Measurements from ENCODE around the gene VWC2L. TPM values are rescaled to one million over a fixed set of nuclear protein-coding genes. Genes with fewer than 3 reads are reported as not detected.

The VWC2L gene
- total RNA-seq, result not detected in 2 replicates
- not detected in 2 replicates for polyA plus RNA-seq
- not detected in 2 replicates for polyA plus RNA-seq (2011; cell fraction: cytosol; rRNA removed)
- not detected in 2 replicates for polyA plus RNA-seq (2011; cell fraction: nucleus; rRNA removed)
- polyA plus RNA-seq (2012), result not detected in 2 replicates
- polyA minus RNA-seq, result not detected in 2 replicates
- polyA minus RNA-seq (2011; cell fraction: cytosol; rRNA and poly(A)+ RNA removed), result not detected
- not detected in 2 replicates for polyA minus RNA-seq (2011; cell fraction: nucleus; rRNA and poly(A)+ RNA removed)
- Bru-seq, nascent RNA, result not detected
- BruChase-seq, experiment 1, labeled RNA remaining after a 6-hour chase, result percentile 1 among the genes with signal in this experiment
- percentile 2 among the genes with signal in this experiment for BruChase-seq, experiment 2, labeled RNA remaining after a 2-hour chase
- long read RNA-seq, result 0 reads

GRCh38 chr2:214410918-214411554 is at the start of gene VWC2L:
VWC2L (plus strand) TSS chr2:214411054; CDS start chr2:214414194, 3,140 bp downstream.
- intact Hi-C loops (cut with micrococcal nuclease), result no loop called here
- ChIA-PET POLR2A (no interaction called here), CTCF (interaction anchor here (0.5 kb wide), 1 partner anchor 1760 kb away, joined by 3 read pairs; no protein-coding TSS in a partner anchor)
- TF ChIP-seq POLR2AphosphoS5 (IDR thresholded peaks at IDR 0.05; ENCODE audit: insufficient read depth, low read depth, low read length) (no peak), POLR2A (IDR thresholded peaks at IDR 0.05; ENCODE audit: low read depth, low read length) (no peak), FOS (IDR thresholded peaks at IDR 0.05; ENCODE audit: borderline replicate concordance, insufficient read depth, low read length) (no peak), MAX (IDR thresholded peaks at IDR 0.05; ENCODE audit: insufficient read depth, insufficient read length) (no peak), MYC (IDR thresholded peaks at IDR 0.05; ENCODE audit: low read depth, low read length) (no peak), JUN (IDR thresholded peaks at IDR 0.05; ENCODE audit: borderline replicate concordance, insufficient read depth, insufficient read length, low read depth) (no peak), CTCF (IDR thresholded peaks at IDR 0.05; ENCODE audit: extremely low read depth in 1 of 2, insufficient read depth in 1 of 2, low read depth in 1 of 2, low read length in 2 of 2) (no peak), GATA2 (IDR thresholded peaks at IDR 0.05; ENCODE audit: insufficient read depth, insufficient read length, low read depth, low read length) (no peak), EZH2 (IDR thresholded peaks at IDR 0.05; ENCODE audit: borderline replicate concordance, low read depth, low read length, severe bottlenecking) (no peak)
- H3K27me3 ChIP-seq (ENCODE audit: control insufficient read depth in 2 of 2, insufficient read depth in 2 of 2, low read length in 2 of 2), result no peaks in the 10 kb centered on the region
- no peaks in the 10 kb centered on the region for H4K20me1 ChIP-seq (replicated peaks; ENCODE audit: control insufficient read depth, extremely low read depth, insufficient read depth, low read length)
- BruUV-seq (replicated peaks), result no TSS peak
- H3K9ac ChIP-seq (replicated peaks; ENCODE audit: extremely low read depth, insufficient read depth, low read length), result no peak within 1 kb of the TSS
- H3K4me1 ChIP-seq (ENCODE audit: control insufficient read depth, extremely low read depth, insufficient read depth, low read length), result no peaks in the 10 kb centered on the region
- no peak within 1 kb of the TSS for H3K4me3 ChIP-seq (replicated peaks in 1 of 3; ENCODE audit: insufficient read depth in 1 of 3, low read depth in 1 of 3, low read length in 3 of 3)
- H2AFZ ChIP-seq (ENCODE audit: low read depth, low read length), result no peak within 1 kb of the TSS
- H3K36me3 ChIP-seq (ENCODE audit: control insufficient read depth in 2 of 2, extremely low read depth in 1 of 2, insufficient read depth in 2 of 2, low read length in 2 of 2), result no peaks in the 10 kb centered on the region
- DNase-seq (ENCODE audit: low read depth, low spot score) (peak; percentile 59), FAIRE-seq (no peak)
- H3K79me2 ChIP-seq (ENCODE audit: control insufficient read depth, insufficient read depth, low read length), result no peaks in the 10 kb centered on the region
- H3K4me2 ChIP-seq (ENCODE audit: insufficient read depth, low read length), result no peak within 1 kb of the TSS
- no peak within 1 kb of the TSS for H3K27ac ChIP-seq (ENCODE audit: insufficient read depth, low read depth, low read length)
- dilution Hi-C loops (cut with MboI; ENCODE audit: extremely low pct_ligation_motif_present, low sequenced_read_pairs), result no loop called here
- no peaks in the 10 kb centered on the region for H3K9me3 ChIP-seq (replicated peaks; ENCODE audit: control insufficient read depth, insufficient read depth, low read length)
- no peaks in the 10 kb centered on the region for H3K9me1 ChIP-seq (replicated peaks; ENCODE audit: control insufficient read depth, extremely low read depth, insufficient read depth, low read length)
